ENCODE measurements around the gene BRD3. TPM values are rescaled to one million over a fixed set of nuclear protein-coding genes. Genes with fewer than 3 reads are reported as not detected.

Gene BRD3
- total RNA-seq, 1 experiment from 2014 or later: 108 TPM

GRCh38 chr9:134088063-134088725 is 20.4 kb upstream of the BRD3 start:
- TF ChIP-seq E2F1 (CRISPR knock-in tag; IDR thresholded peaks at IDR 0.05): no peak
- no peak for TF ChIP-seq IRF2 (CRISPR knock-in tag; IDR thresholded peaks at IDR 0.05; ENCODE audit: borderline replicate concordance, low read depth)
- no peak for TF ChIP-seq TP53 (CRISPR knock-in tag; IDR thresholded peaks at IDR 0.05)
- no peak for TF ChIP-seq RELA (CRISPR knock-in tag; IDR thresholded peaks at IDR 0.05; ENCODE audit: borderline replicate concordance)
- no peak for TF ChIP-seq CTCF (IDR thresholded peaks at IDR 0.05)
- H3K27ac Mint-ChIP-seq: no peak overlapping the region
- CTCF ChIA-PET: interaction anchor here (0.8 kb wide), 1 partner anchor 62 kb away, joined by 3 read pairs; no protein-coding TSS in a partner anchor
- H3K27me3 Mint-ChIP-seq (ENCODE audit: low read depth): peaks cover 6% of the 10 kb centered on the region
- peaks cover 5% of the 10 kb centered on the region; the same call in 1 of the 2 replicates for H3K36me3 Mint-ChIP-seq
- H3K4me3 Mint-ChIP-seq: no peak overlapping the region
- H3K4me1 Mint-ChIP-seq: peaks cover 3% of the 10 kb centered on the region
- ATAC-seq (no peak), DNase-seq (ENCODE audit: low spot score) (no peak)
- peaks cover 14% of the 10 kb centered on the region for H3K9me3 Mint-ChIP-seq
- POLR2A ChIA-PET: no interaction called here

- no peak for DNase-seq (ENCODE audit: low spot score)
- H3K4me3 Mint-ChIP-seq: no peak overlapping the region
- H3K27ac Mint-ChIP-seq: no peak overlapping the region
- peaks cover 23% of the 10 kb centered on the region for H3K9me3 Mint-ChIP-seq
- TF ChIP-seq CREM (CRISPR knock-in tag; IDR thresholded peaks at IDR 0.05) (no peak), MLX (CRISPR knock-in tag; IDR thresholded peaks at IDR 0.05) (no peak), PRRX2 (CRISPR knock-in tag; IDR thresholded peaks at IDR 0.05) (no peak), CTCF (IDR thresholded peaks at IDR 0.05) (no peak), SMAD3 (CRISPR knock-in tag; IDR thresholded peaks at IDR 0.05; ENCODE audit: borderline replicate concordance) (no peak), HMGXB4 (CRISPR knock-in tag; IDR thresholded peaks at IDR 0.05) (no peak), ZNF671 (CRISPR knock-in tag; IDR thresholded peaks at IDR 0.05) (no peak), ATF3 (CRISPR knock-in tag; conservative IDR thresholded peaks at IDR 0.05) (no peak), TEAD1 (CRISPR knock-in tag; IDR thresholded peaks at IDR 0.05) (no peak), USF2 (CRISPR knock-in tag; IDR thresholded peaks at IDR 0.05) (no peak), ZNF138 (CRISPR knock-in tag; conservative IDR thresholded peaks at IDR 0.05) (no peak), ZNF263 (CRISPR knock-in tag; IDR thresholded peaks at IDR 0.05; ENCODE audit: low read depth) (no peak), NR1H2 (CRISPR knock-in tag; IDR thresholded peaks at IDR 0.05) (no peak), MYBL2 (CRISPR knock-in tag; IDR thresholded peaks at IDR 0.05) (no peak), NR3C1 (CRISPR knock-in tag; conservative IDR thresholded peaks at IDR 0.05; ENCODE audit: low read depth) (no peak), IRF1 (CRISPR knock-in tag; IDR thresholded peaks at IDR 0.05) (no peak), ATF2 (CRISPR knock-in tag; IDR thresholded peaks at IDR 0.05; ENCODE audit: borderline replicate concordance, low read depth) (no peak), OVOL2 (CRISPR knock-in tag; IDR thresholded peaks at IDR 0.05; ENCODE audit: borderline replicate concordance) (no peak)
- no peaks in the 10 kb centered on the region for H3K4me1 Mint-ChIP-seq
- POLR2A ChIA-PET: no interaction called here
- no peak for ATAC-seq
- CTCF ChIA-PET: no interaction called here
- H3K27me3 Mint-ChIP-seq (ENCODE audit: low read depth): peaks cover 6% of the 10 kb centered on the region
- peaks cover 5% of the 10 kb centered on the region; the same call in 1 of the 2 replicates for H3K36me3 Mint-ChIP-seq
Measured at GRCh38 chr9:134085674-134086073, 17.8 kb upstream of the BRD3 start.
